A673 (cell line): ENCODE results near the gene AWAT1.

Experiments used
- CTCF ChIP-seq: fragments of 300-800, 200-600 bp; sonication (generic); conservative IDR thresholded peaks from 2 replicates; pipeline ENCODE4 v1.5.1; 2017; ENCODE audit warnings: low read depth, mild to moderate bottlenecking, antibody characterized with exemption, low read length, moderate library complexity, mixed read lengths
- EZH2 ChIP-seq: fragments of 200-600 bp; sonication (generic); IDR thresholded peaks from 2 replicates; pipeline ENCODE4 v1.6.1; 2017; ENCODE audit warnings: borderline replicate concordance, low read depth, mild to moderate bottlenecking, mixed read lengths, antibody characterized with exemption, low read length; ENCODE audit not compliant: poor library complexity, severe bottlenecking

GRCh38 chrX:70289168-70289792 is 54.8 kb downstream of the AWAT1 start:
- TF ChIP-seq CTCF (no peak), EZH2 (no peak)
